Keratinocyte (primary cell): ENCODE data around the gene MIS12. TPM values are rescaled to one million over a fixed set of nuclear protein-coding genes. Genes with fewer than 3 reads are reported as not detected.

Experiments
- DNase-seq: peaks from one replicate; pipeline ENCODE4 v3.0.0-alpha.2; 2011; ENCODE audit warnings: low read depth, missing footprints, low spot score
- FAIRE-seq: peaks from 2 replicates; lab custom pipeline; 2011; peaks lifted over from hg19 to GRCh38; lab: Jason Lieb, UNC
- H2AFZ ChIP-seq: 2 replicates; pipeline ENCODE4 v1.6.0; 2012; ENCODE audit warnings: low read length, control low read depth, inconsistent platforms; ENCODE audit not compliant: control insufficient read depth
- H3K27ac ChIP-seq: 2 replicates; pipeline ENCODE4 v1.5.1; 2011; ENCODE audit warnings: low read length; ENCODE audit not compliant: control insufficient read depth, insufficient read depth
- H3K27me3 ChIP-seq: 3 replicates; pipeline ENCODE4 v1.6.0; 2011; ENCODE audit warnings: low read length; ENCODE audit not compliant: control insufficient read depth, insufficient read depth; ENCODE audit errors: extremely low read depth
- H3K36me3 ChIP-seq, 2 experiments: 2 replicates in 1 of 2; 3 replicates in 1 of 2; pipeline ENCODE4 v1.5.1; 2011; ENCODE audit warnings: low read length in 2 of 2, mild to moderate bottlenecking in 1 of 2; ENCODE audit not compliant: control insufficient read depth in 2 of 2, insufficient read depth in 2 of 2; ENCODE audit errors: extremely low read depth in 1 of 2
- H3K4me1 ChIP-seq: 3 replicates; pipeline ENCODE4 v1.5.1; 2011; ENCODE audit warnings: low read length; ENCODE audit not compliant: control insufficient read depth, insufficient read depth; ENCODE audit errors: extremely low read depth
- H3K4me2 ChIP-seq: 3 replicates; pipeline ENCODE4 v1.6.0; 2011; ENCODE audit warnings: low read depth, low read length; ENCODE audit not compliant: control insufficient read depth, insufficient read depth; ENCODE audit errors: extremely low read depth
- H3K4me3 ChIP-seq, 3 experiments: fragments of 200-600 bp in 1 of 3; sonication (generic) in 1 of 3; 2 replicates in 2 of 3; 3 replicates in 1 of 3; pipeline ENCODE4 v1.5.1; 2011 to 2016; ENCODE audit warnings: low read length in 3 of 3, mild to moderate bottlenecking in 3 of 3, control low read depth in 2 of 3, inconsistent platforms in 1 of 3, low read depth in 1 of 3, mixed read lengths in 1 of 3, mixed run types in 1 of 3, moderate library complexity in 1 of 3; ENCODE audit not compliant: control insufficient read depth in 2 of 3, insufficient read depth in 2 of 3; ENCODE audit errors: extremely low read depth in 1 of 3
- H3K79me2 ChIP-seq: 2 replicates; pipeline ENCODE4 v1.6.0; 2012; ENCODE audit warnings: low read length; ENCODE audit not compliant: control insufficient read depth, insufficient read depth
- H3K9ac ChIP-seq: 3 replicates; pipeline ENCODE4 v1.6.0; 2011; ENCODE audit warnings: low read length; ENCODE audit not compliant: control insufficient read depth, insufficient read depth; ENCODE audit errors: extremely low read depth
- H3K9me1 ChIP-seq: 3 replicates; pipeline ENCODE4 v1.6.0; 2011; ENCODE audit warnings: low read length; ENCODE audit not compliant: control insufficient read depth, insufficient read depth; ENCODE audit errors: extremely low read depth
- H3K9me3 ChIP-seq: 2 replicates; pipeline ENCODE4 v1.5.1; 2012; ENCODE audit warnings: low read depth, low read length; ENCODE audit not compliant: control insufficient read depth
- H4K20me1 ChIP-seq: 3 replicates; pipeline ENCODE4 v1.6.0; 2011; ENCODE audit warnings: low read length; ENCODE audit not compliant: control insufficient read depth, insufficient read depth; ENCODE audit errors: extremely low read depth
- EZH2 ChIP-seq: IDR thresholded peaks from one replicate; pipeline ENCODE4 v1.6.1; 2012; ENCODE audit warnings: inconsistent platforms, mild to moderate bottlenecking, low read length, moderate library complexity
- dilution Hi-C: fragments of 300-500 bp; cut with MboI; formaldehyde crosslinking; loops from one replicate; pipeline ENCODE4 v1.7.0; 2020; ENCODE audit warnings: low sequenced_read_pairs; ENCODE audit not compliant: extremely low pct_ligation_motif_present
- polyA plus RNA-seq, 5 experiments: library from polyadenylated mRNA; depleted of rRNA in 3 of 5; stranded (reverse) in 3 of 5; stranded (forward) in 1 of 5; unstranded in 1 of 5; fragments of >200 nt; gene quantifications; 1 replicate in 1 of 5; 2 replicates in 3 of 5; 3 replicates in 1 of 5; pipeline versions ENCODE4 v1.2.1 to v1.2.3, GENCODE V29; 2011 to 2012; ENCODE audit warnings: missing spikeins in 2 of 5, low read depth in 1 of 5, low replicate concordance in 1 of 5
- TF ChIP-seq, protein P1 (sequence below), 3 experiments: IDR thresholded peaks in 1 of 3; conservative IDR thresholded peaks in 1 of 3; optimal IDR thresholded peaks in 1 of 3; 2 replicates in 2 of 3; 3 replicates in 1 of 3; pipeline versions ENCODE3 to v1.5.1; 2011; ENCODE audit warnings: low read length in 3 of 3, mild to moderate bottlenecking in 3 of 3, moderate library complexity in 2 of 3, control low read depth in 1 of 3, inconsistent platforms in 1 of 3; ENCODE audit not compliant: insufficient read depth in 2 of 3; ENCODE audit errors: extremely low read depth in 1 of 3

Gene MIS12
- polyA plus RNA-seq, 1 donor (not counting 4 experiments of a cell fraction or from before 2014, with no cell fraction given): 20.6 TPM

DNA sequence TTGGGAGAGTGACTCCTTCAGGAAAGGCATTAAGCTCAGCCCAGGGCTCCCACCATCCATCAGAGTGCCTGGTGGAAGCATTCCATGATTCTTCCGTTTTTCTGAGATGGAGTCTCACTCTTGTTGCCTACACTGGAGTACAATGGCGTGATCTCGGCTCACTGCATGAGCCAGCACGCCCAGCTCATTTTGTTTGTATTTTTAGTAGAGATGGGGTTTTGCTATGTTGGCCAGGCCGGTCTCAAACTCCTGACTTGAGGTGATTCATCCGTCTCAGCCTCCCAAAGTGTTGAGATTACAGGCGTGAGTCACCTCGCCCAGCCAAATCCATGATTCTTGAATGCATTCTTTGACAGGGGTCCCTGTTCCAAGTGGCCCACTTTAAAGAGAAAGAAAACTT lies 23.1 kb downstream of the MIS12 start:
- dilution Hi-C loops: no loop called here
- Histone ChIP-seq H3K36me3 (peaks cover 7 to 10% of the 10 kb centered on the region in 2 experiments), H4K20me1 (no peaks in the 10 kb centered on the region), H3K27me3 (no peaks in the 10 kb centered on the region), H3K9me3 (no peaks in the 10 kb centered on the region), H2AFZ (no peak overlapping the region), H3K79me2 (no peaks in the 10 kb centered on the region), H3K9me1 (no peaks in the 10 kb centered on the region), H3K4me2 (no peak overlapping the region), H3K4me3 (no peak overlapping the region), H3K27ac (peak overlapping the region; percentile 58), H3K4me1 (peaks cover 11% of the 10 kb centered on the region), H3K9ac (no peak overlapping the region)
- FAIRE-seq (peak; percentile 79), DNase-seq (peak; percentile 9)
- TF ChIP-seq, protein P1, sequence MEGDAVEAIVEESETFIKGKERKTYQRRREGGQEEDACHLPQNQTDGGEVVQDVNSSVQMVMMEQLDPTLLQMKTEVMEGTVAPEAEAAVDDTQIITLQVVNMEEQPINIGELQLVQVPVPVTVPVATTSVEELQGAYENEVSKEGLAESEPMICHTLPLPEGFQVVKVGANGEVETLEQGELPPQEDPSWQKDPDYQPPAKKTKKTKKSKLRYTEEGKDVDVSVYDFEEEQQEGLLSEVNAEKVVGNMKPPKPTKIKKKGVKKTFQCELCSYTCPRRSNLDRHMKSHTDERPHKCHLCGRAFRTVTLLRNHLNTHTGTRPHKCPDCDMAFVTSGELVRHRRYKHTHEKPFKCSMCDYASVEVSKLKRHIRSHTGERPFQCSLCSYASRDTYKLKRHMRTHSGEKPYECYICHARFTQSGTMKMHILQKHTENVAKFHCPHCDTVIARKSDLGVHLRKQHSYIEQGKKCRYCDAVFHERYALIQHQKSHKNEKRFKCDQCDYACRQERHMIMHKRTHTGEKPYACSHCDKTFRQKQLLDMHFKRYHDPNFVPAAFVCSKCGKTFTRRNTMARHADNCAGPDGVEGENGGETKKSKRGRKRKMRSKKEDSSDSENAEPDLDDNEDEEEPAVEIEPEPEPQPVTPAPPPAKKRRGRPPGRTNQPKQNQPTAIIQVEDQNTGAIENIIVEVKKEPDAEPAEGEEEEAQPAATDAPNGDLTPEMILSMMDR (optimal IDR thresholded peaks at IDR 0.05 in 1 of 3, IDR thresholded peaks at IDR 0.05 in 1 of 3, conservative IDR thresholded peaks at IDR 0.05 in 1 of 3; ENCODE audit: extremely low read depth in 1 of 3, insufficient read depth in 2 of 3, low read length in 3 of 3): no peak
- no peak for TF ChIP-seq EZH2

DNA sequence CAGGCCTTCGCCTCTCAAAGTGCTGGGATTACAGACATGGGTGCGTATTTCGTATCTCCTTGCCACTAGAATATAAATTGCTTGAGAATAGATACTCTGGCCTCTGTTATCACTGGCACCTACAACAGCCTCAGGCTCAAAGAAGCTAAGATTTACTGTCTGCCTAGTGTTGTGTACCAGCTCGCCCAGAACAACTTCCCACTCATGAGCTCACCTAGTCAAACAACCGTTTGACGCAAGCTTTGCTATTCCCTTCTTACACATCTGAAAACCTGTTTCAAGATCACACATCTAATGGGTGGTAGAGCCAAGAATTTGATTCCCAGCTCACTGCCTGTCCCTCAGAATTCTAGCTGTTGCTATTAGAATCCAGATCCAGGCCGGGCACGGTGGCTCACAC lies 24.4 kb downstream of the MIS12 start:
- Histone ChIP-seq H3K9ac (no peak overlapping the region), H3K79me2 (no peaks in the 10 kb centered on the region), H3K4me2 (no peak overlapping the region), H4K20me1 (no peaks in the 10 kb centered on the region), H3K9me3 (no peaks in the 10 kb centered on the region), H2AFZ (no peak overlapping the region), H3K9me1 (no peaks in the 10 kb centered on the region), H3K4me1 (peaks cover 15% of the 10 kb centered on the region), H3K4me3 (no peak overlapping the region), H3K27ac (no peak overlapping the region), H3K27me3 (no peaks in the 10 kb centered on the region), H3K36me3 (peaks cover 11 to 18% of the 10 kb centered on the region in 2 experiments)
- FAIRE-seq: peak; percentile 57
- dilution Hi-C loops: no loop called here
- no peak for DNase-seq
- no peak for TF ChIP-seq EZH2
- TF ChIP-seq, protein P1 (optimal IDR thresholded peaks at IDR 0.05 in 1 of 3, IDR thresholded peaks at IDR 0.05 in 1 of 3, conservative IDR thresholded peaks at IDR 0.05 in 1 of 3; ENCODE audit: extremely low read depth in 1 of 3, insufficient read depth in 2 of 3, low read length in 3 of 3): no peak
